Fibroblast of lung (primary cell): ENCODE measurements around the gene SLC37A1. TPM values are rescaled to one million over a fixed set of nuclear protein-coding genes. Genes with fewer than 3 reads are reported as not detected.

Source experiments
- DNase-seq, 2 donors: peaks; one replicate each; pipeline versions ENCODE4 v3.0.0 to v3.0.0-alpha.2; 2010; ENCODE audit warnings: low read depth in 2 of 2
- H2AFZ ChIP-seq: 2 replicates; pipeline ENCODE4 v1.5.1; 2012; ENCODE audit warnings: low read length, control low read depth, inconsistent platforms
- H3K27ac ChIP-seq: 2 replicates; pipeline ENCODE4 v1.5.1; 2011; ENCODE audit warnings: low read length, control low read depth; ENCODE audit not compliant: insufficient read depth
- H3K27me3 ChIP-seq: 2 replicates; pipeline ENCODE4 v1.5.1; 2011; ENCODE audit warnings: mild to moderate bottlenecking, low read length; ENCODE audit not compliant: control insufficient read depth, insufficient read depth
- H3K36me3 ChIP-seq: 2 replicates; pipeline ENCODE4 v1.5.1; 2011; ENCODE audit warnings: low read length; ENCODE audit not compliant: control insufficient read depth, insufficient read depth
- H3K4me1 ChIP-seq: 2 replicates; pipeline ENCODE4 v1.5.1; 2011; ENCODE audit warnings: low read length; ENCODE audit not compliant: control insufficient read depth, insufficient read depth; ENCODE audit errors: extremely low read depth
- H3K4me2 ChIP-seq: 2 replicates; pipeline ENCODE4 v1.5.1; 2011; ENCODE audit warnings: low read length, control low read depth; ENCODE audit not compliant: insufficient read depth; ENCODE audit errors: extremely low read depth
- H3K4me3 ChIP-seq, 4 experiments: fragments of 200-600 bp in 1 of 4; sonication (generic) in 1 of 4; replicated peaks in 1 of 4; 2 replicates each; pipeline ENCODE4 v1.5.1; 2011 to 2016; ENCODE audit warnings: low read length in 4 of 4, low read depth in 3 of 4, mild to moderate bottlenecking in 3 of 4, control low read depth in 2 of 4, inconsistent platforms in 1 of 4, mixed read lengths in 1 of 4; ENCODE audit not compliant: insufficient read depth in 1 of 4; ENCODE audit errors: control extremely low read depth in 1 of 4
- H3K79me2 ChIP-seq: 2 replicates; pipeline ENCODE4 v1.5.1; 2012; ENCODE audit warnings: mild to moderate bottlenecking, low read length, inconsistent platforms; ENCODE audit not compliant: control insufficient read depth, insufficient read depth
- H3K9ac ChIP-seq: 2 replicates; pipeline ENCODE4 v1.5.1; 2011; ENCODE audit warnings: mild to moderate bottlenecking, low read length, control low read depth; ENCODE audit not compliant: insufficient read depth
- H3K9me3 ChIP-seq: 2 replicates; pipeline ENCODE4 v1.5.1; 2012; ENCODE audit warnings: low read depth, low read length; ENCODE audit not compliant: control insufficient read depth, insufficient read depth
- H4K20me1 ChIP-seq: 2 replicates; pipeline ENCODE4 v1.5.1; 2011; ENCODE audit warnings: low read length; ENCODE audit not compliant: control insufficient read depth, insufficient read depth; ENCODE audit errors: extremely low read depth
- CTCF ChIP-seq, 2 donors: IDR thresholded peaks in 1 of 2; conservative IDR thresholded peaks in 1 of 2; 1 replicate in 1 of 2; 2 replicates in 1 of 2; pipeline ENCODE4 v1.5.1; 2011 to 2012; ENCODE audit warnings: low read length in 2 of 2, control low read depth in 1 of 2, inconsistent platforms in 1 of 2, low read depth in 1 of 2, mild to moderate bottlenecking in 1 of 2
- EZH2 ChIP-seq: IDR thresholded peaks from 2 replicates; pipeline ENCODE4 v1.5.1; 2012; ENCODE audit warnings: low read length, control low read depth, mild to moderate bottlenecking; ENCODE audit errors: missing control alignments
- polyA plus RNA-seq, 2 donors: library from polyadenylated mRNA; depleted of rRNA in 1 of 2; stranded (reverse) in 1 of 2; unstranded in 1 of 2; fragments of >200 nt; gene quantifications; 2 replicates each; pipeline ENCODE4 v1.2.1, GENCODE V29; 2011 to 2012; ENCODE audit warnings: missing spikeins in 1 of 2
- total RNA-seq: library from RNA; depleted of rRNA; stranded (reverse); fragments of >200 nt; gene quantifications from 2 replicates; pipeline ENCODE4 v1.2.1, GENCODE V29; 2014

SLC37A1 gene
- total and polyA plus RNA-seq, 2 donors (not counting 1 experiment from before 2014, with no cell fraction given), result 0.42 to 6.4 TPM

- Histone ChIP-seq H4K20me1 (no peaks in the 10 kb centered on the region), H3K9ac (no peak overlapping the region), H3K36me3 (no peaks in the 10 kb centered on the region), H3K27me3 (peaks cover 2% of the 10 kb centered on the region), H3K9me3 (no peaks in the 10 kb centered on the region), H2AFZ (no peak overlapping the region), H3K79me2 (no peaks in the 10 kb centered on the region), H3K4me2 (no peak overlapping the region), H3K4me3 (no peak overlapping the region), H3K27ac (no peak overlapping the region), H3K4me1 (no peaks in the 10 kb centered on the region)
- TF ChIP-seq EZH2 (no peak), CTCF (conservative IDR thresholded peaks at IDR 0.05 in 1 of 2, IDR thresholded peaks at IDR 0.05 in 1 of 2; ENCODE audit: low read depth in 1 of 2, low read length in 2 of 2) (no peak)
- no peak for DNase-seq
Observed at GRCh38 chr21:42611852-42612251, 98.2 kb downstream of the SLC37A1 start.

GRCh38 chr21:42612390-42612789, 98.7 kb downstream of the SLC37A1 start:
- no peak for DNase-seq
- Histone ChIP-seq H3K79me2 (no peaks in the 10 kb centered on the region), H3K9me3 (no peaks in the 10 kb centered on the region), H3K27me3 (peaks cover 3% of the 10 kb centered on the region), H3K27ac (no peak overlapping the region), H3K4me3 (no peak overlapping the region), H3K4me2 (no peak overlapping the region), H3K9ac (no peak overlapping the region), H3K4me1 (no peaks in the 10 kb centered on the region), H2AFZ (no peak overlapping the region), H4K20me1 (no peaks in the 10 kb centered on the region), H3K36me3 (no peaks in the 10 kb centered on the region)
- TF ChIP-seq EZH2, result no peak
- no peak for TF ChIP-seq CTCF (conservative IDR thresholded peaks at IDR 0.05 in 1 of 2, IDR thresholded peaks at IDR 0.05 in 1 of 2; ENCODE audit: low read depth in 1 of 2, low read length in 2 of 2)

- H3K4me1 ChIP-seq, result no peaks in the 10 kb centered on the region
- no peak overlapping the region for H3K4me2 ChIP-seq
- peaks cover 8% of the 10 kb centered on the region for H3K27me3 ChIP-seq
- DNase-seq, result no peak
- no peak overlapping the region for H3K9ac ChIP-seq
- TF ChIP-seq CTCF (conservative IDR thresholded peaks at IDR 0.05 in 1 of 2, IDR thresholded peaks at IDR 0.05 in 1 of 2; ENCODE audit: low read depth in 1 of 2, low read length in 2 of 2) (no peak), EZH2 (no peak)
- no peak overlapping the region for H3K27ac ChIP-seq
- H2AFZ ChIP-seq, result no peak overlapping the region
- no peak overlapping the region for H3K4me3 ChIP-seq
- no peaks in the 10 kb centered on the region for H3K79me2 ChIP-seq
- H3K9me3 ChIP-seq, result no peaks in the 10 kb centered on the region
- H3K36me3 ChIP-seq, result no peaks in the 10 kb centered on the region
- no peaks in the 10 kb centered on the region for H4K20me1 ChIP-seq
Observed at GRCh38 chr21:42613756-42614155, 100.1 kb downstream of the SLC37A1 start.
